ENCODE data around the gene ADGRD1. TPM values are rescaled to one million over a fixed set of nuclear protein-coding genes. Genes with fewer than 3 reads are reported as not detected.
"Not testable (repeated sequence)": the region's sequence is repeated elsewhere in the genome, so short reads cannot be mapped to it uniquely, and the experiment has no call there.

Gene ADGRD1
- total RNA-seq, 3 donors from 2014 or later = 11.6 to 47.5 (median 18.7) TPM

- no peak for DNase-seq (ENCODE audit: low spot score in 2 of 2)
- Histone ChIP-seq H3K4me1 (no peaks in the 10 kb centered on the region), H3K36me3 (no peaks in the 10 kb centered on the region), H3K4me3 (no peak overlapping the region), H3K27ac (no peak overlapping the region), H3K9me3 (no peaks in the 10 kb centered on the region), H3K27me3 (peaks cover 0 to 16% of the 10 kb centered on the region in 2 donors)
- intact Hi-C loops (cut with DNase I; ENCODE audit: low total_unique reads) = no loop called here
- TF ChIP-seq CTCF (IDR thresholded peaks at IDR 0.05) = no peak
- no peak for TF ChIP-seq POLR2A (IDR thresholded peaks at IDR 0.05)
- no peak for TF ChIP-seq POLR2AphosphoS5 (IDR thresholded peaks at IDR 0.05)
Observed at GRCh38 chr12:131124487-131125280, 171.0 kb downstream of the ADGRD1 start.

- Histone ChIP-seq H3K4me3 (no peak overlapping the region), H3K36me3 (no peaks in the 10 kb centered on the region), H3K4me1 (peaks cover 0 to under 1% of the 10 kb centered on the region in 2 donors), H3K27me3 (peaks cover 0 to 3% of the 10 kb centered on the region in 2 donors), H3K9me3 (no peaks in the 10 kb centered on the region), H3K27ac (no peak overlapping the region)
- TF ChIP-seq POLR2AphosphoS5 (IDR thresholded peaks at IDR 0.05) = no peak
- TF ChIP-seq POLR2A (IDR thresholded peaks at IDR 0.05) = no peak
- TF ChIP-seq CTCF (IDR thresholded peaks at IDR 0.05) = no peak
- intact Hi-C loops (cut with DNase I; ENCODE audit: low total_unique reads) = no loop called here
- no peak for DNase-seq (ENCODE audit: low spot score in 2 of 2)
Observed at GRCh38 chr12:131126662-131127173, 173.0 kb downstream of the ADGRD1 start.

GRCh38 chr12:131128556-131128955 lies 174.8 kb downstream of the ADGRD1 start:
- Histone ChIP-seq H3K27ac (no peak overlapping the region), H3K4me3 (no peak overlapping the region), H3K27me3 (no peaks in the 10 kb centered on the region), H3K9me3 (no peaks in the 10 kb centered on the region), H3K4me1 (peaks cover 0 to 5% of the 10 kb centered on the region in 2 donors), H3K36me3 (no peaks in the 10 kb centered on the region)
- intact Hi-C loops (cut with DNase I; ENCODE audit: low total_unique reads) = no loop called here
- DNase-seq (ENCODE audit: low spot score in 2 of 2) = no peak
- TF ChIP-seq POLR2A (IDR thresholded peaks at IDR 0.05) (no peak), POLR2AphosphoS5 (IDR thresholded peaks at IDR 0.05) (no peak), CTCF (IDR thresholded peaks at IDR 0.05) (no peak)

GRCh38 chr12:131128966-131129619 lies 175.4 kb downstream of the ADGRD1 start:
- H3K36me3 ChIP-seq; H3K27me3 ChIP-seq; H3K9me3 ChIP-seq; DNase-seq (ENCODE audit: low spot score in 2 of 2); intact Hi-C loops (cut with DNase I; ENCODE audit: low total_unique reads); H3K4me3 ChIP-seq; H3K27ac ChIP-seq; H3K4me1 ChIP-seq: not testable (repeated sequence)

- intact Hi-C loops (cut with DNase I; ENCODE audit: low total_unique reads) = no loop called here
- no peak overlapping the region for H3K27ac ChIP-seq
Observed at GRCh38 chr12:131129839-131130238, 176.1 kb downstream of the ADGRD1 start.

More at GRCh38 chr12:131129839-131130238, 176.1 kb downstream of the ADGRD1 start:
- no peaks in the 10 kb centered on the region for H3K9me3 ChIP-seq
- no peaks in the 10 kb centered on the region for H3K27me3 ChIP-seq
- H3K4me3 ChIP-seq = no peak overlapping the region
- no peak for DNase-seq (ENCODE audit: low spot score in 2 of 2)
- H3K4me1 ChIP-seq = peaks cover 0 to 5% of the 10 kb centered on the region in 2 donors
- TF ChIP-seq CTCF (IDR thresholded peaks at IDR 0.05) (no peak), POLR2AphosphoS5 (IDR thresholded peaks at IDR 0.05) (no peak), POLR2A (IDR thresholded peaks at IDR 0.05) (no peak)
- H3K36me3 ChIP-seq = no peaks in the 10 kb centered on the region

Data from breast epithelium (tissue), 4 donors.